HEK293 (cell line): ENCODE data around the gene GPHN.

Experiments used
- CTCF ChIA-PET: fragments of 350-600 bp; formaldehyde crosslinking; extraction: SDS; loops from one replicate; lab custom pipeline; 2021; ENCODE audit warnings: antibody characterized with exemption; lab: Yijun Ruan, JAX
- POLR2A ChIA-PET: fragments of 300-600 bp; formaldehyde crosslinking; extraction: SDS; loops from one replicate; lab custom pipeline; 2020; ENCODE audit warnings: antibody characterized with exemption, inconsistent platforms; lab: Yijun Ruan, JAX
- H3K27ac ChIP-seq: fragments of 200-500 bp; sonication (Bioruptor generic); 2 replicates; pipeline ENCODE4 v1.5.1; 2014; ENCODE audit warnings: low read depth, low read length, control low read depth, inconsistent platforms; ENCODE audit errors: extremely low read depth
- H3K36me3 ChIP-seq, 2 experiments: fragments of 200-500 bp in 1 of 2; sonication (Bioruptor generic) in 1 of 2; 1 replicate in 1 of 2; 2 replicates in 1 of 2; pipeline ENCODE4 v1.5.1; 2014 to 2017; ENCODE audit warnings: inconsistent platforms in 2 of 2, low read length in 2 of 2; ENCODE audit not compliant: control insufficient read depth in 2 of 2, insufficient read depth in 1 of 2
- H3K4me1 ChIP-seq: fragments of 200-500 bp; sonication (Bioruptor generic); 2 replicates; pipeline ENCODE4 v1.5.1; 2014; ENCODE audit warnings: mild to moderate bottlenecking, low read length, inconsistent platforms; ENCODE audit not compliant: control insufficient read depth, insufficient read depth
- H3K4me3 ChIP-seq: 2 replicates; pipeline ENCODE4 v1.5.1; 2011; ENCODE audit warnings: low read depth, mild to moderate bottlenecking, control low read depth, low read length, moderate library complexity
- H3K9me3 ChIP-seq: fragments of 200-500 bp; sonication (Bioruptor generic); 2 replicates; pipeline ENCODE4 v1.5.1; 2014; ENCODE audit warnings: low read depth, low read length, inconsistent platforms; ENCODE audit not compliant: control insufficient read depth, insufficient read depth
- FEZF1 ChIP-seq: fragments of 450-650 bp; formaldehyde crosslinking; IDR thresholded peaks from 2 replicates; pipeline ENCODE4 v1.5.1; 2016; ENCODE audit warnings: missing biosample characterization, missing genetic modification characterization
- SP7 ChIP-seq: fragments of 450-650 bp; formaldehyde crosslinking; IDR thresholded peaks from 2 replicates; pipeline ENCODE4 v1.5.1; 2016; ENCODE audit warnings: missing biosample characterization, missing genetic modification characterization
- WT1 ChIP-seq: fragments of 450-650 bp; formaldehyde crosslinking; IDR thresholded peaks from 2 replicates; pipeline ENCODE4 v1.5.1; 2016; ENCODE audit warnings: missing biosample characterization, missing genetic modification characterization
- ZFHX2 ChIP-seq: fragments of 450-650 bp; formaldehyde crosslinking; conservative IDR thresholded peaks from 2 replicates; pipeline ENCODE4 v1.5.1; 2016; ENCODE audit warnings: missing biosample characterization, missing genetic modification characterization
- ZNF10 ChIP-seq: fragments of 450-650 bp; formaldehyde crosslinking; IDR thresholded peaks from 2 replicates; pipeline ENCODE4 v1.5.1; 2017; ENCODE audit warnings: missing biosample characterization, missing genetic modification characterization
- ZNF132 ChIP-seq: fragments of 450-650 bp; formaldehyde crosslinking; IDR thresholded peaks from 2 replicates; pipeline ENCODE4 v1.5.1; 2017; ENCODE audit warnings: missing biosample characterization, missing genetic modification characterization, borderline replicate concordance
- ZNF211 ChIP-seq: fragments of 450-650 bp; formaldehyde crosslinking; IDR thresholded peaks from 2 replicates; pipeline ENCODE4 v1.5.1; 2016; ENCODE audit warnings: low read depth, missing biosample characterization, missing genetic modification characterization
- ZNF248 ChIP-seq: fragments of 450-650 bp; formaldehyde crosslinking; IDR thresholded peaks from 2 replicates; pipeline ENCODE4 v1.5.1; 2017; ENCODE audit warnings: missing biosample characterization, missing genetic modification characterization
- ZNF324 ChIP-seq: fragments of 450-650 bp; formaldehyde crosslinking; IDR thresholded peaks from 2 replicates; pipeline ENCODE4 v1.5.1; 2016; ENCODE audit warnings: missing biosample characterization, missing genetic modification characterization
- ZNF426 ChIP-seq: fragments of 450-650 bp; formaldehyde crosslinking; IDR thresholded peaks from 2 replicates; pipeline ENCODE4 v1.5.1; 2017; ENCODE audit warnings: missing biosample characterization, missing genetic modification characterization, mild to moderate bottlenecking, inconsistent platforms, moderate library complexity
- ZNF514 ChIP-seq: fragments of 450-650 bp; formaldehyde crosslinking; IDR thresholded peaks from 2 replicates; pipeline ENCODE4 v1.5.1; 2016; ENCODE audit warnings: missing biosample characterization, missing genetic modification characterization
- ZNF555 ChIP-seq: fragments of 450-650 bp; formaldehyde crosslinking; conservative IDR thresholded peaks from 2 replicates; pipeline ENCODE4 v1.5.1; 2017; ENCODE audit warnings: missing biosample characterization, mild to moderate bottlenecking, missing genetic modification characterization, inconsistent platforms
- ZNF560 ChIP-seq: fragments of 450-650 bp; formaldehyde crosslinking; IDR thresholded peaks from 2 replicates; pipeline ENCODE4 v1.5.1; 2017; ENCODE audit warnings: missing biosample characterization, missing genetic modification characterization, borderline replicate concordance
- ZNF624 ChIP-seq: fragments of 450-650 bp; formaldehyde crosslinking; IDR thresholded peaks from 2 replicates; pipeline ENCODE4 v1.5.1; 2017; ENCODE audit warnings: missing biosample characterization, missing genetic modification characterization
- ZNF654 ChIP-seq: fragments of 450-650 bp; formaldehyde crosslinking; IDR thresholded peaks from 2 replicates; pipeline ENCODE4 v1.5.1; 2016; ENCODE audit warnings: low read depth, missing biosample characterization, missing genetic modification characterization
- ZNF777 ChIP-seq: fragments of 450-650 bp; formaldehyde crosslinking; IDR thresholded peaks from 2 replicates; pipeline ENCODE4 v1.5.1; 2017; ENCODE audit warnings: missing biosample characterization, missing genetic modification characterization, borderline replicate concordance
- TF ChIP-seq, protein P1 (sequence below): fragments of 450-650 bp; formaldehyde crosslinking; IDR thresholded peaks from 2 replicates; pipeline ENCODE4 v1.5.1; 2016; ENCODE audit warnings: missing biosample characterization, missing genetic modification characterization
- TF ChIP-seq, protein P2 (sequence below): fragments of 450-650 bp; formaldehyde crosslinking; IDR thresholded peaks from 2 replicates; pipeline ENCODE4 v1.5.1; 2017; ENCODE audit warnings: missing biosample characterization, mild to moderate bottlenecking, missing genetic modification characterization, moderate library complexity
- TF ChIP-seq, protein P3 (sequence below): fragments of 450-650 bp; formaldehyde crosslinking; IDR thresholded peaks from 2 replicates; pipeline ENCODE4 v1.5.1; 2016; ENCODE audit warnings: missing biosample characterization, missing genetic modification characterization, low read depth
- TF ChIP-seq, protein P4 (sequence below): fragments of 450-650 bp; formaldehyde crosslinking; IDR thresholded peaks from 2 replicates; pipeline ENCODE4 v1.5.1; 2017; ENCODE audit warnings: missing biosample characterization, missing genetic modification characterization
- TF ChIP-seq, protein P5 (sequence below): sonication (generic); formaldehyde crosslinking; IDR thresholded peaks from 2 replicates; pipeline ENCODE4 v1.8.1; 2022; ENCODE audit warnings: mild to moderate bottlenecking, moderate library complexity, missing genetic modification reagents

GPHN gene

DNA sequence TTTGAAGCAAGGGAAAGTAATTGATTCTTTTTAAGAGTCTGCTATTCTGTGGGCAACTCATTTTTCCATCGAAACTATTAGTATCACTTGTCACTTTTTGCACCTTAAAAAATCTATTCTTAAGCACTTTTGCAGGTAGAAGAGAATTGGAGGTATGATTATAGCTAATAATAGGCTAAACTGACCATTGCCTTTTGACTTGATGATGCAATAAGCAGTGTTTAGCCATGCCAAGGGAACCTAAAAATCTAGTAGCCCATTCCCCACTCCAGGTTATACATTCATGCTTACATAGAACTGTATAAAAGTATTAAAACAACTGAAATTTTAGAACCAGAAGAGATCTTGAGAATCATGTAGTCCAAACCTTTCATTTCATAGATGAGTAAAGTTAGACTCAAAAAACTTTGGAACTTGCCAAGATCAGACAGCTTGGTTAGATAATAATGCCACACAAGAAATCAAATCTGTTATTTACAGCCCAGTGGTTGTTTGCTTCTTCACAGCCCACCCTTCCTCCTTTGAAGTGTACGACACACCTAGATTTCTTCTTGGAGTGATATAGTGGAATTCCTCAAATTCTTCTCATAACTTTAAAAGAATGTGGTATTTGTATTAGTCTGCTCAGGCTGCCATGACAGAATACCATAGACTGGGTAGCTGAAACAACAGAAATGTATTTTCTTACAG, 659.6 kb downstream of the GPHN start:
- Histone ChIP-seq H3K4me3 (no peak overlapping the region), H3K27ac (no peak overlapping the region), H3K4me1 (peaks cover 9% of the 10 kb centered on the region; the same call in 1 of the 2 replicates)
- CTCF ChIA-PET = interaction anchor here (0.5 to 4.2 kb wide), 16 partner anchors 12 to 670 kb away, joined by 3 to 45 read pairs (median 4); no protein-coding TSS in a partner anchor
- TF ChIP-seq, protein P1, sequence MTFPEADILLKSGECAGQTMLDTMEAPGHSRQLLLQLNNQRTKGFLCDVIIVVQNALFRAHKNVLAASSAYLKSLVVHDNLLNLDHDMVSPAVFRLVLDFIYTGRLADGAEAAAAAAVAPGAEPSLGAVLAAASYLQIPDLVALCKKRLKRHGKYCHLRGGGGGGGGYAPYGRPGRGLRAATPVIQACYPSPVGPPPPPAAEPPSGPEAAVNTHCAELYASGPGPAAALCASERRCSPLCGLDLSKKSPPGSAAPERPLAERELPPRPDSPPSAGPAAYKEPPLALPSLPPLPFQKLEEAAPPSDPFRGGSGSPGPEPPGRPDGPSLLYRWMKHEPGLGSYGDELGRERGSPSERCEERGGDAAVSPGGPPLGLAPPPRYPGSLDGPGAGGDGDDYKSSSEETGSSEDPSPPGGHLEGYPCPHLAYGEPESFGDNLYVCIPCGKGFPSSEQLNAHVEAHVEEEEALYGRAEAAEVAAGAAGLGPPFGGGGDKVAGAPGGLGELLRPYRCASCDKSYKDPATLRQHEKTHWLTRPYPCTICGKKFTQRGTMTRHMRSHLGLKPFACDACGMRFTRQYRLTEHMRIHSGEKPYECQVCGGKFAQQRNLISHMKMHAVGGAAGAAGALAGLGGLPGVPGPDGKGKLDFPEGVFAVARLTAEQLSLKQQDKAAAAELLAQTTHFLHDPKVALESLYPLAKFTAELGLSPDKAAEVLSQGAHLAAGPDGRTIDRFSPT (tag by site-specific recombination) = no peak
- TF ChIP-seq ZNF514 (tag by site-specific recombination) (no peak), ZNF132 (tag by site-specific recombination) (no peak), ZNF324 (tag by site-specific recombination) (no peak), ZNF10 (no peak), ZNF211 (no peak), ZNF777 (tag by site-specific recombination) (no peak), FEZF1 (no peak), ZNF654 (tag by site-specific recombination) (no peak)
- TF ChIP-seq, protein P2, sequence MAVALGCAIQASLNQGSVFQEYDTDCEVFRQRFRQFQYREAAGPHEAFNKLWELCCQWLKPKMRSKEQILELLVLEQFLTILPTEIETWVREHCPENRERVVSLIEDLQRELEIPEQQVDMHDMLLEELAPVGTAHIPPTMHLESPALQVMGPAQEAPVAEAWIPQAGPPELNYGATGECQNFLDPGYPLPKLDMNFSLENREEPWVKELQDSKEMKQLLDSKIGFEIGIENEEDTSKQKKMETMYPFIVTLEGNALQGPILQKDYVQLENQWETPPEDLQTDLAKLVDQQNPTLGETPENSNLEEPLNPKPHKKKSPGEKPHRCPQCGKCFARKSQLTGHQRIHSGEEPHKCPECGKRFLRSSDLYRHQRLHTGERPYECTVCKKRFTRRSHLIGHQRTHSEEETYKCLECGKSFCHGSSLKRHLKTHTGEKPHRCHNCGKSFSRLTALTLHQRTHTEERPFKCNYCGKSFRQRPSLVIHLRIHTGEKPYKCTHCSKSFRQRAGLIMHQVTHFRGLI (tag by site-specific recombination) = no peak
- TF ChIP-seq, protein P3, sequence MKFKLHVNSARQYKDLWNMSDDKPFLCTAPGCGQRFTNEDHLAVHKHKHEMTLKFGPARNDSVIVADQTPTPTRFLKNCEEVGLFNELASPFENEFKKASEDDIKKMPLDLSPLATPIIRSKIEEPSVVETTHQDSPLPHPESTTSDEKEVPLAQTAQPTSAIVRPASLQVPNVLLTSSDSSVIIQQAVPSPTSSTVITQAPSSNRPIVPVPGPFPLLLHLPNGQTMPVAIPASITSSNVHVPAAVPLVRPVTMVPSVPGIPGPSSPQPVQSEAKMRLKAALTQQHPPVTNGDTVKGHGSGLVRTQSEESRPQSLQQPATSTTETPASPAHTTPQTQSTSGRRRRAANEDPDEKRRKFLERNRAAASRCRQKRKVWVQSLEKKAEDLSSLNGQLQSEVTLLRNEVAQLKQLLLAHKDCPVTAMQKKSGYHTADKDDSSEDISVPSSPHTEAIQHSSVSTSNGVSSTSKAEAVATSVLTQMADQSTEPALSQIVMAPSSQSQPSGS (tag by site-specific recombination) = no peak
- TF ChIP-seq, protein P4, sequence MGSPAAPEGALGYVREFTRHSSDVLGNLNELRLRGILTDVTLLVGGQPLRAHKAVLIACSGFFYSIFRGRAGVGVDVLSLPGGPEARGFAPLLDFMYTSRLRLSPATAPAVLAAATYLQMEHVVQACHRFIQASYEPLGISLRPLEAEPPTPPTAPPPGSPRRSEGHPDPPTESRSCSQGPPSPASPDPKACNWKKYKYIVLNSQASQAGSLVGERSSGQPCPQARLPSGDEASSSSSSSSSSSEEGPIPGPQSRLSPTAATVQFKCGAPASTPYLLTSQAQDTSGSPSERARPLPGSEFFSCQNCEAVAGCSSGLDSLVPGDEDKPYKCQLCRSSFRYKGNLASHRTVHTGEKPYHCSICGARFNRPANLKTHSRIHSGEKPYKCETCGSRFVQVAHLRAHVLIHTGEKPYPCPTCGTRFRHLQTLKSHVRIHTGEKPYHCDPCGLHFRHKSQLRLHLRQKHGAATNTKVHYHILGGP (tag by site-specific recombination) = no peak
- TF ChIP-seq, all 188 proteins: peak for 0
- Histone ChIP-seq H3K9me3 (no peaks in the 10 kb centered on the region), H3K36me3 (no peaks in the 10 kb centered on the region)
- POLR2A ChIA-PET = interaction anchor here (1.0 kb wide), 1 partner anchor 24 kb away, joined by 3 read pairs; no protein-coding TSS in a partner anchor

DNA sequence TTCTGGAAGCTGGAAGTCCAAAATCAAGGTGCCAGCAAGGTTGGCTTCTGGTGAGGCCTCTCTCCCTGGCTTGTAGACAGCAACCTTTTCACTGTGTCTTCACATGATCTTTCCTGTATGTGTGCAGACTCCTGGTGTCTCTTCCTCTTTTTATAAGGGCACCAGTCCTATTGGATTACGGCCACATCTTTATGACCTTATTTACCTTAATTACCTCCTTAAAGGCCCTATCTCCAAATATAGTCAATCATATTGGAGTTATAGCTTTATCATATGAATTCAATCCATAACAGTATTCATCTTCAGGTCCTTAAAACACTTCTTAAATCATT, 660.1 kb downstream of the GPHN start:
- ChIA-PET POLR2A (interaction anchor here (1.0 kb wide), 1 partner anchor 24 kb away, joined by 3 read pairs; no protein-coding TSS in a partner anchor), CTCF (interaction anchor here (0.5 to 4.2 kb wide), 9 partner anchors 11 to 670 kb away, joined by 3 to 45 read pairs (median 3); no protein-coding TSS in a partner anchor)
- Histone ChIP-seq H3K4me3 (no peak overlapping the region), H3K4me1 (peaks cover 9% of the 10 kb centered on the region; the same call in 1 of the 2 replicates), H3K36me3 (no peaks in the 10 kb centered on the region), H3K27ac (no peak overlapping the region), H3K9me3 (no peaks in the 10 kb centered on the region)
- no peak for TF ChIP-seq WT1 (tag by site-specific recombination)
- TF ChIP-seq SP7 (tag by site-specific recombination) = no peak
- TF ChIP-seq ZNF555 (tag by site-specific recombination) = no peak
- TF ChIP-seq ZNF560 (tag by site-specific recombination) = no peak
- no peak for TF ChIP-seq ZNF777 (tag by site-specific recombination)
- TF ChIP-seq ZNF426 (tag by site-specific recombination) = no peak
- no peak for TF ChIP-seq ZNF248 (tag by site-specific recombination)
- no peak for TF ChIP-seq ZFHX2
- TF ChIP-seq, protein P5, sequence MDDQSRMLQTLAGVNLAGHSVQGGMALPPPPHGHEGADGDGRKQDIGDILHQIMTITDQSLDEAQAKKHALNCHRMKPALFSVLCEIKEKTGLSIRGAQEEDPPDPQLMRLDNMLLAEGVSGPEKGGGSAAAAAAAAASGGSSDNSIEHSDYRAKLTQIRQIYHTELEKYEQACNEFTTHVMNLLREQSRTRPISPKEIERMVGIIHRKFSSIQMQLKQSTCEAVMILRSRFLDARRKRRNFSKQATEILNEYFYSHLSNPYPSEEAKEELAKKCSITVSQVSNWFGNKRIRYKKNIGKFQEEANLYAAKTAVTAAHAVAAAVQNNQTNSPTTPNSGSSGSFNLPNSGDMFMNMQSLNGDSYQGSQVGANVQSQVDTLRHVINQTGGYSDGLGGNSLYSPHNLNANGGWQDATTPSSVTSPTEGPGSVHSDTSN (CRISPR knock-in tag) = no peak
- no peak for TF ChIP-seq ZNF624 (tag by site-specific recombination)
- TF ChIP-seq, all 188 proteins: peak for 0
